ENCODE measurements around the gene APEH.

DNA sequence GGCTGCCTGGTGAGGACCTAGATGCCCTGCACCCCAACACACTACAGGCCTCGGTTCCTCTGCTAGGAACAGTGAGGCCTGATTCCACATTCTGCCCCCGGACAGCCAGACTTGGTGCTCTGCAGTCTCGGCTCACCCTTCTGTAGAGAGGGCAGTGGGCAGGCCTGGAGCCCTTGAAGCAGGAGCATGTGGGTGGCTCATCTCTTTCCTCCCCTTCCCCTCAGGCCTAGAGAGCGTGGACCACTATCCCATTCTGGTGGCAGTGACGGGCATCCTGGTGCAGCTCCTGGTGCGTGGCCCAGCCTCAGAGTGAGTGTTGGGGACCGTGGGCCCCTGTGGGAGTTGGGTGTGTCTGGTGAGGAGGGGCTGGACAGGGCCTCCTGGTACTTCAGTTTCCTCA lies 42.0 kb downstream of the APEH start:
- no peak for TF ChIP-seq EZH2phosphoT487 (conservative IDR thresholded peaks at IDR 0.05; ENCODE audit: low read length)
- TF ChIP-seq, protein P1, sequence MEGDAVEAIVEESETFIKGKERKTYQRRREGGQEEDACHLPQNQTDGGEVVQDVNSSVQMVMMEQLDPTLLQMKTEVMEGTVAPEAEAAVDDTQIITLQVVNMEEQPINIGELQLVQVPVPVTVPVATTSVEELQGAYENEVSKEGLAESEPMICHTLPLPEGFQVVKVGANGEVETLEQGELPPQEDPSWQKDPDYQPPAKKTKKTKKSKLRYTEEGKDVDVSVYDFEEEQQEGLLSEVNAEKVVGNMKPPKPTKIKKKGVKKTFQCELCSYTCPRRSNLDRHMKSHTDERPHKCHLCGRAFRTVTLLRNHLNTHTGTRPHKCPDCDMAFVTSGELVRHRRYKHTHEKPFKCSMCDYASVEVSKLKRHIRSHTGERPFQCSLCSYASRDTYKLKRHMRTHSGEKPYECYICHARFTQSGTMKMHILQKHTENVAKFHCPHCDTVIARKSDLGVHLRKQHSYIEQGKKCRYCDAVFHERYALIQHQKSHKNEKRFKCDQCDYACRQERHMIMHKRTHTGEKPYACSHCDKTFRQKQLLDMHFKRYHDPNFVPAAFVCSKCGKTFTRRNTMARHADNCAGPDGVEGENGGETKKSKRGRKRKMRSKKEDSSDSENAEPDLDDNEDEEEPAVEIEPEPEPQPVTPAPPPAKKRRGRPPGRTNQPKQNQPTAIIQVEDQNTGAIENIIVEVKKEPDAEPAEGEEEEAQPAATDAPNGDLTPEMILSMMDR (IDR thresholded peaks at IDR 0.05; ENCODE audit: insufficient read depth, low read length, poor library complexity, severe bottlenecking): no peak
